HL-60 (cell line): Measurements from ENCODE around the gene HORMAD2.
"Not testable (repeated sequence)": the region's sequence is repeated elsewhere in the genome, so short reads cannot be mapped to it uniquely, and the experiment has no call there.

Source experiments
- DNase-seq, 2 experiments: peaks; one replicate each; pipeline ENCODE4 v3.0.0-alpha.2; 2010 to 2020; ENCODE audit warnings: low read depth in 1 of 2, low spot score in 1 of 2
- H3K27ac ChIP-seq: fragments of 250-450 bp; sonication (Bioruptor Pico); replicated peaks from 2 replicates; pipeline ENCODE4 v1.5.1; 2020; ENCODE audit warnings: mild to moderate bottlenecking, moderate library complexity
- H3K27me3 ChIP-seq: fragments of 250-450 bp; sonication (Bioruptor Pico); 2 replicates; pipeline ENCODE4 v1.5.1; 2021; ENCODE audit warnings: mild to moderate bottlenecking, moderate library complexity; ENCODE audit not compliant: insufficient read depth, poor library complexity, severe bottlenecking
- H3K4me3 ChIP-seq: replicated peaks from 2 replicates; pipeline ENCODE4 v1.5.1; 2011; ENCODE audit warnings: mild to moderate bottlenecking, control low read depth, low read length; ENCODE audit not compliant: insufficient read depth
- GABPA ChIP-seq: IDR thresholded peaks from 2 replicates; pipeline ENCODE4 v1.6.1; 2012; ENCODE audit warnings: low read depth
- POLR2AphosphoS5 ChIP-seq: IDR thresholded peaks from 2 replicates; pipeline ENCODE4 v1.6.1; 2012; ENCODE audit warnings: low read depth
- SPI1 ChIP-seq: IDR thresholded peaks from 2 replicates; pipeline ENCODE4 v1.6.1; 2012; ENCODE audit warnings: low read depth, mild to moderate bottlenecking, borderline replicate concordance
- TF ChIP-seq, protein P1 (sequence below): IDR thresholded peaks from one replicate; pipeline ENCODE4 v1.5.1; 2011; ENCODE audit warnings: low read length, control low read depth, inconsistent platforms; ENCODE audit not compliant: insufficient read depth
- TF ChIP-seq, protein P2 (sequence below): IDR thresholded peaks from 2 replicates; pipeline ENCODE4 v1.6.1; 2012; ENCODE audit warnings: low read depth; ENCODE audit not compliant: insufficient replicate concordance

HORMAD2 gene

DNA sequence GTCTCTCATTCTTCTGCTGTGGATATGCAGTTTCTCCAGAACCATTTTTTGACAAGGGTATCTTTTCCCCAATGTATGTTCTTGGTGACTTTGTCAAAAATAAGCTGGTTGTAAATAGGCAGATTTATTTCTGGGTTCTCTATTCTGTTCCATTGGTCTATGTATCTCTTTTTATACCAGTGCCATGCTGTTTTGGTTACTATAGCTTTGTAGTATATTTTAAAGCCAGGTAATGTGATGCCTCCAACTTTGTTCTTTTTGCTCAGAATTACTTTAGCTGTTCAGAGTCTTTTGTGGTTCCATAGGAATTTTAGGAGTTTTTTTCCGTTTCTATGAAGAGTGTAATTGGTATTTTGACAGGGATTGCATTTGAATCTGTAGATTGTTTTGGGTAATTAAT, 12.4 kb downstream of the HORMAD2 start:
- no peak for DNase-seq
- Histone ChIP-seq H3K27ac (no peak overlapping the region), H3K27me3 (no peaks in the 10 kb centered on the region), H3K4me3 (no peak overlapping the region)
- TF ChIP-seq GABPA = no peak
- TF ChIP-seq, protein P1, sequence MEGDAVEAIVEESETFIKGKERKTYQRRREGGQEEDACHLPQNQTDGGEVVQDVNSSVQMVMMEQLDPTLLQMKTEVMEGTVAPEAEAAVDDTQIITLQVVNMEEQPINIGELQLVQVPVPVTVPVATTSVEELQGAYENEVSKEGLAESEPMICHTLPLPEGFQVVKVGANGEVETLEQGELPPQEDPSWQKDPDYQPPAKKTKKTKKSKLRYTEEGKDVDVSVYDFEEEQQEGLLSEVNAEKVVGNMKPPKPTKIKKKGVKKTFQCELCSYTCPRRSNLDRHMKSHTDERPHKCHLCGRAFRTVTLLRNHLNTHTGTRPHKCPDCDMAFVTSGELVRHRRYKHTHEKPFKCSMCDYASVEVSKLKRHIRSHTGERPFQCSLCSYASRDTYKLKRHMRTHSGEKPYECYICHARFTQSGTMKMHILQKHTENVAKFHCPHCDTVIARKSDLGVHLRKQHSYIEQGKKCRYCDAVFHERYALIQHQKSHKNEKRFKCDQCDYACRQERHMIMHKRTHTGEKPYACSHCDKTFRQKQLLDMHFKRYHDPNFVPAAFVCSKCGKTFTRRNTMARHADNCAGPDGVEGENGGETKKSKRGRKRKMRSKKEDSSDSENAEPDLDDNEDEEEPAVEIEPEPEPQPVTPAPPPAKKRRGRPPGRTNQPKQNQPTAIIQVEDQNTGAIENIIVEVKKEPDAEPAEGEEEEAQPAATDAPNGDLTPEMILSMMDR = no peak
- no peak for TF ChIP-seq POLR2AphosphoS5
- TF ChIP-seq, protein P2, sequence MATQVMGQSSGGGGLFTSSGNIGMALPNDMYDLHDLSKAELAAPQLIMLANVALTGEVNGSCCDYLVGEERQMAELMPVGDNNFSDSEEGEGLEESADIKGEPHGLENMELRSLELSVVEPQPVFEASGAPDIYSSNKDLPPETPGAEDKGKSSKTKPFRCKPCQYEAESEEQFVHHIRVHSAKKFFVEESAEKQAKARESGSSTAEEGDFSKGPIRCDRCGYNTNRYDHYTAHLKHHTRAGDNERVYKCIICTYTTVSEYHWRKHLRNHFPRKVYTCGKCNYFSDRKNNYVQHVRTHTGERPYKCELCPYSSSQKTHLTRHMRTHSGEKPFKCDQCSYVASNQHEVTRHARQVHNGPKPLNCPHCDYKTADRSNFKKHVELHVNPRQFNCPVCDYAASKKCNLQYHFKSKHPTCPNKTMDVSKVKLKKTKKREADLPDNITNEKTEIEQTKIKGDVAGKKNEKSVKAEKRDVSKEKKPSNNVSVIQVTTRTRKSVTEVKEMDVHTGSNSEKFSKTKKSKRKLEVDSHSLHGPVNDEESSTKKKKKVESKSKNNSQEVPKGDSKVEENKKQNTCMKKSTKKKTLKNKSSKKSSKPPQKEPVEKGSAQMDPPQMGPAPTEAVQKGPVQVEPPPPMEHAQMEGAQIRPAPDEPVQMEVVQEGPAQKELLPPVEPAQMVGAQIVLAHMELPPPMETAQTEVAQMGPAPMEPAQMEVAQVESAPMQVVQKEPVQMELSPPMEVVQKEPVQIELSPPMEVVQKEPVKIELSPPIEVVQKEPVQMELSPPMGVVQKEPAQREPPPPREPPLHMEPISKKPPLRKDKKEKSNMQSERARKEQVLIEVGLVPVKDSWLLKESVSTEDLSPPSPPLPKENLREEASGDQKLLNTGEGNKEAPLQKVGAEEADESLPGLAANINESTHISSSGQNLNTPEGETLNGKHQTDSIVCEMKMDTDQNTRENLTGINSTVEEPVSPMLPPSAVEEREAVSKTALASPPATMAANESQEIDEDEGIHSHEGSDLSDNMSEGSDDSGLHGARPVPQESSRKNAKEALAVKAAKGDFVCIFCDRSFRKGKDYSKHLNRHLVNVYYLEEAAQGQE = no peak

GRCh38 chr22:30094804-30095203, 14.5 kb downstream of the HORMAD2 start:
- H3K27ac ChIP-seq = no peak overlapping the region
- no peak overlapping the region for H3K4me3 ChIP-seq
- no peaks in the 10 kb centered on the region for H3K27me3 ChIP-seq
- TF ChIP-seq, protein P2 = no peak
- TF ChIP-seq SPI1 (no peak), GABPA (no peak), POLR2AphosphoS5 (no peak)
- TF ChIP-seq, protein P1 = no peak
- DNase-seq = no peak

GRCh38 chr22:30097861-30098260, 17.6 kb downstream of the HORMAD2 start:
- TF ChIP-seq POLR2AphosphoS5 (no peak), SPI1 (no peak), GABPA (no peak)
- TF ChIP-seq, protein P1 = no peak
- TF ChIP-seq, protein P2 = no peak
- Histone ChIP-seq H3K27ac (no peak overlapping the region), H3K4me3 (no peak overlapping the region), H3K27me3 (no peaks in the 10 kb centered on the region)
- DNase-seq = no peak

- not testable (repeated sequence) for H3K27ac ChIP-seq, H3K27me3 ChIP-seq, H3K4me3 ChIP-seq, DNase-seq
Measured at GRCh38 chr22:30100770-30101169, 20.5 kb downstream of the HORMAD2 start.
